Middle frontal gyrus (tissue), 1 donor: ENCODE data around the gene DPP4.
"Not testable (repeated sequence)": the region's sequence is repeated elsewhere in the genome, so short reads cannot be mapped to it uniquely, and the experiment has no call there.

Experiments
- DNase-seq: peaks from one replicate; pipeline ENCODE4 v3.0.0-alpha.2; 2015; ENCODE audit warnings: low spot score; ENCODE audit errors: extremely low spot score

Gene DPP4

DNA sequence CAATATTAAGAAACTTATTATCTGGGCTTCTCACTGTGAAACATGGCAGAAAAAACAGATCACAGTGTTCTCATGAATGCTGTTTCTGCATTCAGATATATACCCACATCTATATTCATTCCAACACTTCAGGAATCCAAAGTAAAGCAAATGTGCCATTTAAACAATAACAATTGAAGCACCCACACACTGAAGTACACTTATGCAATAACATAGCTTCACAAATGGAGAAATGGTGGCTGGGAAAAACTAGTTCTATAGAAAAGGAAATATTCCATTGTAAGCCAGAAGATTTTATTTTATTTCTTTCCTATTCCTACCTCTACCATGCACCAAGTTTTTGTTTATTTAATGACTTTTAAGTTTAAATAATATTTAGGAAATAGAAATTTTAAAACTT, 111.9 kb downstream of the DPP4 start:
- DNase-seq, result no peak

DNA sequence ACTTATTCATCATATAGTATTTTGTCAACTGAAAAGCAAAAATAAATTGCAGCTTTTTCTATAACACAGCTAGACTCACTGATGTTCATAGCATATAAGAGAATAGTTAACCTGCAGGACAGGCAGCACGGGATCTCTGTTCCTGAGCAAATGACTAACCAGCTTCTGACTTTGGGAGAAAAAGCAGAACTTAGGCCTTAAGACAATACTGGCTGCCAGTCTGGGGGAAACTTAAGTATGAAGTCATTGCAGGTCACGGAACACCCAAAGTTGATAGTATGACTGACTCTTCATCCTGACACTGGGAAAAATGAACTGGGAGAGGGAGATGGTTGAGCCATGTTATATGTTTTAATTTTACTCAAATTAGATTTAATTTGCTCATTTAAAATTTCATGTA, 113.0 kb downstream of the DPP4 start:
- no peak for DNase-seq

DNA sequence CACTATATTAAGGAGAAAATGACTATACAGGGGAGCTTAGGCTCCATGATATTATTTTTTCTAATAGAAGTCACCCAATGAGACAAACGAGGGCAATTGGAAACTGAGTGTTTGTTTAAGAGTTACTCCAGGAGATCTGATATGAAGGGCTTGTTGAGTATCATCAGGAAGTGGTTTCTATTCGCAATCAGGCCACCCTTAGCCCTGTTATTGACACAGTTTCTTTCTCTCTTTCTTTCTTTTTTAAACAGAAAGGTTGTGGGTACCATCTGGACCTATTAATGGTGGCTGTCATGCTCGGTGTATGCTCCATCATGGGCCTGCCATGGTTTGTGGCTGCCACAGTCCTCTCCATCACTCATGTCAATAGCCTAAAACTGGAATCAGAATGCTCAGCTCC, 117.3 kb downstream of the DPP4 start:
- DNase-seq, result no peak

DNA sequence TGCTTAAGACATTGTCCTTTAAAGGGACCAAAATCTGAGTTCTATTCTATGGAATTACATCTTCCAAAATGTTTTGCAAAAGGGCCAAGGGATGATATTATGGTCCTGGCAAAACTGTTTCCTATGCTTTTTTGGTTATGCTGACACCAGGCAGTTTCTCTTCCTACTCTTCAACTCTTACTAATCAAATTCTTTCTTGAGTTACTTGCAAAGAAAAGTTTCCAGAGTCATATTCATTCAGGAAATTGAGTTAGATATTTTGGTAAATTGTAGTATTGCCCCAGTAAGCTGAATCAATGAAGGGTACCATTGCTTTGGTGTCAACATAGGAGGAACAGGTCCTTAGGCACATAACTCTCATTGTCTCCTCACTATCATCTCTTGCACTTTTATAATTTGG, 118.8 kb downstream of the DPP4 start:
- DNase-seq, result no peak

DNA sequence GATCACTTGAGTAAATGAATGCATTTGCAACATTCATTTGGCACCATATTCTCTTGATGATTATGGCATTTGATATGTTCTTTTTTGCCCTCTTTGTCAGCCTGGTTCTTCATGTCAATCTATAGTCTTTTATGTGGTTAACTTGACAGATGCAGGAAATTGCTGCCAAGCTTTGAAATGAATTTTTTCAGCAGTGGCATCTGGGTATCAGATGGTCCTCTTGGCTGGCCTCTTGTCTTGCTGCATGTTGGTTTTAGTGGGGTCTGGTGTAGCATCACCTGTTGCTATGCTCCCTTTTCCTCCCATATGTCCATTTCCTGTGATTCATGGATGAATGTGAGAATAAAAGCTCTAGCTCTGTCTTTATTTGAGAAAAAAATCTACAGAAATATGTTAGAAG, 119.9 kb downstream of the DPP4 start:
- no peak for DNase-seq

DNA sequence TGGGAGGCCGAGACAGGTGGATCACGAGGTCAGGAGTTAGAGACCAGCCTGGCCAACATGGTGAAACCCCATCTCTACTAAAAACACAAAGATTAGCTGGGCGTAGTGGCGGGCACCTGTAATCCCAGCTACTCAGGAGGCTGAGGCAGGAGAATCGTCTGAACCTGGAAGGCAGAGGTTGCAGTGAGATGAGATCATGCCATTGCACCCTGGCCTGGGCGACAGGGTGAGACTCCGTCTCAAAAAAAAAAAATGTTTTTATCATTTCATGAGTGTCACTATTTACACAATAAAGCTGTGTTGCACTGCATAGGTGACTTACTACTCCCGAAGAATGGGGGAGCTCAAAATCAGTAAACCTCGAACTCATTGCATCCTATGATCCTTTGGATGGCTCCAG, 120.6 kb downstream of the DPP4 start:
- DNase-seq, result not testable (repeated sequence)

DNA sequence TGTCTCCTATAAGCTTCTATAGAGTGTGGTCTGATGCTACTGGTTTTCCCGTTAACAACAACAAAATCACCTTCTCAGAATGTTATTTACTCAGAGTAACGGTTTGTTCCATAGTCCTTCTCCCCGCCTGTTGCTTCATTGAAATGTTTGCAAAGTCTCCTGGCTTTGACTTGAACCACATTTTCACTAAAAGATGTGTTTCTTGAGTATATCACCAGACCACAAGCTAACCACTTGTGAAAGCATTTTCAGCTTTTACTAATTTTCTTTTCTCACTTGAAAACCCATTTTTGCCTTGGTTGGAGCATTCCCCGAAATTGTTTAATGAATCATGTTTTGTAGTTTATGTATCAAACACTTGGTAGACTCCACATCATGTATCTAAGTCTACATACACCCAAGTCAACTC, 121.2 kb downstream of the DPP4 start:
- DNase-seq, result no peak

DNA sequence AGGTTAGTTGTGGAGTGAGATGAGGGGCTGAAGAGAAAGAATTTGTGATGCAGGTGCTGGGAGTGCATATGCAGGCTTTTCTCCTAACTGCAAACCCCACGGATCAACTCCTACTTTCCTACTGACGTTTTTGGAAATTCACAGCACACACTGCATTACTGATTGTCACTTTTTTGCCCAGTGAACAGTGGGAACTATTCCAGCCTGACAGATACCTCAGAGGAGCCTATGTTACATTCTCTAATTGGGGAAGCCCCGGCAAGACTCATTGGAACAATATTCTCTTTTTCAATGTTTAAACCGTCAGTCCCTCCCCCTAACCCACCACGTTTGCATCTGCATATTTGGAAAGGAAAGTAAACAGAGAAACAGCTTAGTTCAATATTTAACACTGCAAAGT, 126.2 kb downstream of the DPP4 start:
- no peak for DNase-seq

DNA sequence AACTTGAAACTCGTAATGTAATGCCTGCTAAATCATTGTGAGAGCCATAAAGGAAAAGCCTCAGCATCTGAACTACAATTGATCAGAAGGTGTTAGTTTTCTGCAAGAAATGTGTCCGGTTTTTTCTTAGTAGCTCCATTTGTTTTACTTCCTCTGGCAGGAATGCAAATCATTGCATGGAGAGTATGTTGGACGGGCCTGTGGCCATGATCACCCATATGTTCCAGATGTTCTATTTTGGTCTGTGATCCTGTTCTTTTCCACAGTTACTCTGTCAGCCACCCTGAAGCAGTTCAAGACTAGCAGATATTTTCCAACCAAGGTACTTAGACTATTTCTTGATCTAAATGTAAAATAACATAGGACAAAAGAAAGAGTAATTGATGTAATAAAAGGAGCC, 126.6 kb downstream of the DPP4 start:
- peak; percentile 36 for DNase-seq

DNA sequence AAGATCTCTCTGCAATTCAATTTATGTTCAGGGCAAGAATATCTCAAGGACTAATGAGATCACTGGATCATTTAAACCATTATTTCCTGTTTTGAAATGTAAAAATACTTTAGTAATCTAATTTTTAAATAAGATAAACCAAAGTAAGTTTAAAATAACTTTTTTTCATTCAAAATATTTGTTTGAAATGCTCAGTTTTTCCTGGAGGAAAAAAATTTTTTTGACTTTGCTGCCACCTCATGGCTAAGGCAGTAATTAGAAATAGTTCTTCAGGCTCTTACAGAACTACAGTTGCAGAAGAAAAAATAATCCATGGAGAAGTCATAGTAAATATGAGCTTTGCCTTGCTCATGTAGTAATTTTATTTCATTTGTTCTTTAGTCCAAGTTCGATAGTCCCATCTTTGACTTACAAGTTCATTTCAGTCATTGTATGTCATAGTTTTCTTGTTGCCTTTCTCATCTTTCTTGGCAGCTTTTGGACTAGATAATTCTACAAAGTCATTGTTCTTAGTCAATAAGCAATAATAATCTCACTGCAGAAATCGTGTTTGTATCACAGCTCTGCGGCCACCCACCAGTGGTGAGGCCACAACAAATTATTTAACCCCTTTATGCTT, 127.4 kb downstream of the DPP4 start:
- DNase-seq, result peak; percentile 41

DNA sequence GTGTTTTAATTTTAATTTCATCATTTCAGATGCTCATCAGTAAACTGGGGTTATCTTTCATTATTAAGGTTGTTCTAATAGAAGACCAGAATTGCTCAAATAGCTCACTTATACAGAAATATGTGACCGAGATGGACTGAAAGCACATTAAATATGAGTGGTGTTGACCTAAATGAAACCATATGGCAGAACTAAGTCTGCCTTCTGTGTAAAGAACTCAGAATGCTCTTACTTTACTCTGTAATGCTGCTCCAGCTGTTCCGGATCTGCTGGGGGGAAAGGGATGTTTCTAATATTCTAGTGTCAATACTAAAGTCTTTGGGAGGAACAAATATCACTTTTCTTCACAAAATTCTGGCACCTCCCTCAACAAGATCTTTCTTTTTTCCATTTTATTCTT, 131.0 kb downstream of the DPP4 start:
- DNase-seq, result no peak
